HCT116 (cell line): ENCODE measurements around the gene RPRD1B.

Experiments
- CEBPB ChIP-seq: IDR thresholded peaks from 2 replicates; pipeline ENCODE4 v1.6.1; 2012; ENCODE audit warnings: low read depth
- CTCF ChIP-seq, 3 experiments: fragments of 200-600 bp in 1 of 3; sonication (generic) in 1 of 3; IDR thresholded peaks in 2 of 3; conservative IDR thresholded peaks in 1 of 3; 2 replicates each; pipeline ENCODE4 v1.5.1; 2012 to 2017; ENCODE audit warnings: low read depth in 2 of 3, low read length in 2 of 3, antibody characterized with exemption in 1 of 3, borderline replicate concordance in 1 of 3, control low read depth in 1 of 3, mild to moderate bottlenecking in 1 of 3, mixed read lengths in 1 of 3, mixed run types in 1 of 3, moderate library complexity in 1 of 3; ENCODE audit not compliant: insufficient read depth in 1 of 3
- EZH2 ChIP-seq: fragments of 200-600 bp; sonication (generic); IDR thresholded peaks from 2 replicates; pipeline ENCODE4 v1.6.1; 2017; ENCODE audit warnings: antibody characterized with exemption, mixed run types
- EZH2phosphoT487 ChIP-seq: fragments of 200-600 bp; IDR thresholded peaks from 2 replicates; pipeline ENCODE4 v1.6.1; 2018; ENCODE audit warnings: antibody characterized with exemption, borderline replicate concordance
- JUND ChIP-seq: IDR thresholded peaks from 2 replicates; pipeline ENCODE4 v1.6.1; 2012
- MAX ChIP-seq: IDR thresholded peaks from 2 replicates; pipeline ENCODE4 v1.6.1; 2012
- POLR2A ChIP-seq: IDR thresholded peaks from 2 replicates; pipeline ENCODE4 v1.7.0; 2011; ENCODE audit warnings: borderline replicate concordance; ENCODE audit not compliant: insufficient read depth, insufficient read length; ENCODE audit errors: extremely low read depth
- POLR2AphosphoS5 ChIP-seq: IDR thresholded peaks from 2 replicates; pipeline ENCODE4 v1.6.1; 2011; ENCODE audit warnings: mild to moderate bottlenecking, low read depth, low read length, moderate library complexity
- RAD21 ChIP-seq: IDR thresholded peaks from 2 replicates; pipeline ENCODE4 v1.6.1; 2012; ENCODE audit warnings: low read depth, mild to moderate bottlenecking
- SP1 ChIP-seq: IDR thresholded peaks from 2 replicates; pipeline ENCODE4 v1.6.1; 2012; ENCODE audit warnings: low read depth
- ZBTB33 ChIP-seq: IDR thresholded peaks from 2 replicates; pipeline ENCODE4 v1.6.1; 2011; ENCODE audit warnings: mild to moderate bottlenecking, low read length, moderate library complexity; ENCODE audit not compliant: insufficient replicate concordance; ENCODE audit errors: extremely low read depth
- ZFX ChIP-seq: fragments of 450-650 bp; IDR thresholded peaks from 2 replicates; pipeline ENCODE4 v1.6.1; 2017
- ZNF274 ChIP-seq: fragments of 200-500 bp; sonication (Bioruptor generic); IDR thresholded peaks from 2 replicates; pipeline ENCODE4 v1.6.1; 2014; ENCODE audit warnings: mild to moderate bottlenecking, low read depth, low read length, inconsistent platforms

GRCh38 chr20:38050686-38051085 lies 17.1 kb downstream of the RPRD1B start:
- no peak for TF ChIP-seq CTCF (IDR thresholded peaks at IDR 0.05 in 2 of 3, conservative IDR thresholded peaks at IDR 0.05 in 1 of 3; ENCODE audit: borderline replicate concordance in 1 of 3, insufficient read depth in 1 of 3, low read depth in 2 of 3, low read length in 2 of 3)
- TF ChIP-seq EZH2 = no peak
- TF ChIP-seq ZNF274 = no peak
- no peak for TF ChIP-seq SP1
- TF ChIP-seq EZH2phosphoT487 = no peak
- no peak for TF ChIP-seq ZBTB33
- TF ChIP-seq POLR2A = no peak
- TF ChIP-seq MAX = no peak
- TF ChIP-seq ZFX = no peak
- TF ChIP-seq RAD21 = no peak
- TF ChIP-seq CEBPB = no peak
- TF ChIP-seq POLR2AphosphoS5 = no peak
- no peak for TF ChIP-seq JUND
